Endothelial cell of umbilical vein (primary cell): ENCODE results near the gene CFAP65. TPM values are rescaled to one million over a fixed set of nuclear protein-coding genes. Genes with fewer than 3 reads are reported as not detected.

Experiments used
- BruUV-seq: library from RNA; stranded (reverse); fragments of 400-500 nt; replicated peaks from 2 replicates; lab custom pipeline; 2021; lab: Mats Ljungman, UMichigan
- CTCF ChIA-PET: fragments of 300-600, 350-600 bp; sonication (Branson Sonifier 250); formaldehyde crosslinking; loops from one replicate; lab custom pipeline; 2021; ENCODE audit warnings: antibody characterized with exemption, inconsistent platforms; lab: Charles Lee
- POLR2A ChIA-PET: fragments of 300-600, 350-600 bp; sonication (Branson Sonifier 250); formaldehyde crosslinking; loops from one replicate; lab custom pipeline; 2021; ENCODE audit warnings: antibody characterized with exemption, inconsistent platforms; lab: Charles Lee
- DNase-seq: peaks from one replicate; pipeline ENCODE4 v3.0.0-alpha.2; 2011; ENCODE audit warnings: low read depth, low spot score
- FAIRE-seq: peaks from 2 replicates; lab custom pipeline; 2011; peaks lifted over from hg19 to GRCh38; lab: Jason Lieb, UNC
- H2AFZ ChIP-seq: 2 replicates; pipeline ENCODE4 v1.6.0; 2012; ENCODE audit warnings: low read depth, low read length, control low read depth, inconsistent platforms
- H3K27ac ChIP-seq: 2 replicates; pipeline ENCODE4 v1.5.1; 2011; ENCODE audit warnings: low read depth, mild to moderate bottlenecking, control low read depth, low read length, moderate library complexity; ENCODE audit not compliant: insufficient read depth
- H3K27me3 ChIP-seq, 2 experiments: 2 replicates each; pipeline versions ENCODE4 v1.6.0 to v1.6.1; 2011; ENCODE audit warnings: low read length in 2 of 2, mixed read lengths in 1 of 2; ENCODE audit not compliant: control insufficient read depth in 2 of 2, insufficient read depth in 2 of 2
- H3K36me3 ChIP-seq, 2 experiments: 2 replicates in 1 of 2; 3 replicates in 1 of 2; pipeline ENCODE4 v1.5.1; 2011; ENCODE audit warnings: low read length in 2 of 2, mild to moderate bottlenecking in 1 of 2, moderate library complexity in 1 of 2; ENCODE audit not compliant: control insufficient read depth in 2 of 2, insufficient read depth in 2 of 2; ENCODE audit errors: extremely low read depth in 1 of 2
- H3K4me1 ChIP-seq: 3 replicates; pipeline ENCODE4 v1.5.1; 2011; ENCODE audit warnings: mild to moderate bottlenecking, low read length; ENCODE audit not compliant: control insufficient read depth, insufficient read depth; ENCODE audit errors: extremely low read depth
- H3K4me2 ChIP-seq: 2 replicates; pipeline ENCODE4 v1.6.1; 2011; ENCODE audit warnings: low read length, control low read depth, mixed read lengths; ENCODE audit not compliant: insufficient read depth
- H3K4me3 ChIP-seq, 3 experiments: fragments of 200-600 bp in 1 of 3; sonication (generic), shearing (Covaris generic) in 1 of 3; replicated peaks in 1 of 3; 2 replicates each; pipeline ENCODE4 v1.5.1; 2011 to 2016; ENCODE audit warnings: control low read depth in 3 of 3, low read length in 3 of 3, mild to moderate bottlenecking in 2 of 3, inconsistent platforms in 1 of 3, low read depth in 1 of 3, moderate library complexity in 1 of 3; ENCODE audit not compliant: insufficient read depth in 1 of 3
- H3K79me2 ChIP-seq: 2 replicates; pipeline ENCODE4 v1.6.0; 2012; ENCODE audit warnings: low read length, inconsistent platforms; ENCODE audit not compliant: control insufficient read depth, insufficient read depth
- H3K9ac ChIP-seq: replicated peaks from 2 replicates; pipeline ENCODE3; 2011; ENCODE audit warnings: low read length, control low read depth; ENCODE audit not compliant: insufficient read depth; ENCODE audit errors: extremely low read depth
- H3K9me1 ChIP-seq: replicated peaks from 3 replicates; pipeline ENCODE4 v1.6.0; 2011; ENCODE audit warnings: mild to moderate bottlenecking, low read length; ENCODE audit not compliant: control insufficient read depth, insufficient read depth; ENCODE audit errors: extremely low read depth
- H3K9me3 ChIP-seq: replicated peaks from 2 replicates; pipeline ENCODE4 v1.5.1; 2012; ENCODE audit warnings: low read length, inconsistent platforms; ENCODE audit not compliant: control insufficient read depth, insufficient read depth
- H4K20me1 ChIP-seq: replicated peaks from 2 replicates; pipeline ENCODE3; 2011; ENCODE audit warnings: mild to moderate bottlenecking, low read length; ENCODE audit not compliant: control insufficient read depth, insufficient read depth; ENCODE audit errors: extremely low read depth
- CTCF ChIP-seq, 2 donors: IDR thresholded peaks; 1 replicate in 1 of 2; 2 replicates in 1 of 2; pipeline ENCODE4 v1.5.1; 2011; ENCODE audit warnings: low read length in 2 of 2, mild to moderate bottlenecking in 2 of 2, moderate library complexity in 2 of 2, control low read depth in 1 of 2, inconsistent platforms in 1 of 2, low read depth in 1 of 2; ENCODE audit not compliant: insufficient read depth in 1 of 2; ENCODE audit errors: extremely low read depth in 1 of 2
- EZH2 ChIP-seq: IDR thresholded peaks from 2 replicates; pipeline ENCODE4 v1.6.1; 2012; ENCODE audit warnings: borderline replicate concordance, low read depth, mild to moderate bottlenecking, moderate library complexity, low read length, inconsistent platforms; ENCODE audit not compliant: severe bottlenecking
- POLR2A ChIP-seq: IDR thresholded peaks from 2 replicates; pipeline ENCODE4 v1.6.1; 2012; ENCODE audit warnings: low read depth, mild to moderate bottlenecking, control low read depth, low read length
- POLR2AphosphoS5 ChIP-seq: IDR thresholded peaks from 2 replicates; pipeline ENCODE4 v1.6.1; 2012; ENCODE audit warnings: low read depth, mild to moderate bottlenecking, control low read depth, low read length, moderate library complexity; ENCODE audit not compliant: insufficient read depth
- dilution Hi-C: fragments of 300-500 bp; cut with MboI; formaldehyde crosslinking; loops from one replicate; pipeline ENCODE4 v1.15.0; 2019; ENCODE audit warnings: low sequenced_read_pairs; ENCODE audit not compliant: extremely low pct_ligation_motif_present
- intact Hi-C: fragments of 100-400 bp; cut with micrococcal nuclease; formaldehyde crosslinking; loops from one replicate; pipeline ENCODE4 v1.10.0; 2022
- polyA plus RNA-seq, 4 experiments: library from polyadenylated mRNA; depleted of rRNA in 3 of 4; stranded (reverse) in 3 of 4; unstranded in 1 of 4; fragments of >200 nt; gene quantifications; 2 replicates each; pipeline versions ENCODE4 v1.2.1 to v1.2.3, GENCODE V29; 2011 to 2012; ENCODE audit warnings: missing spikeins in 1 of 4
- total RNA-seq: library from RNA; stranded (reverse); gene quantifications from 2 replicates; pipeline ENCODE4 v1.2.3, GENCODE V29; 2021

The CFAP65 gene
- total and polyA plus RNA-seq, 2 donors (not counting 3 experiments of a cell fraction or from before 2014, with no cell fraction given), result 0.03 TPM; not detected in 1

GRCh38 chr2:218954541-218955300 is 86.6 kb downstream of the CFAP65 start:
- ChIA-PET CTCF (interaction anchor here (0.7 to 1.3 kb wide), 4 partner anchors 10 to 150 kb away, joined by 3 to 7 read pairs (median 3); no protein-coding TSS in a partner anchor), POLR2A (no interaction called here)
- no peaks in the 10 kb centered on the region for H4K20me1 ChIP-seq
- no peak for DNase-seq
- no peak overlapping the region for H3K9ac ChIP-seq
- no peaks in the 10 kb centered on the region for H3K9me3 ChIP-seq
- no peak overlapping the region for H3K4me3 ChIP-seq
- no peak for TF ChIP-seq EZH2
- TF ChIP-seq CTCF (IDR thresholded peaks at IDR 0.05; ENCODE audit: extremely low read depth in 1 of 2, insufficient read depth in 1 of 2, low read depth in 1 of 2, low read length in 2 of 2), result no peak
- no peak for TF ChIP-seq POLR2A
- no peak for TF ChIP-seq POLR2AphosphoS5
- no peaks in the 10 kb centered on the region for H3K9me1 ChIP-seq
- H2AFZ ChIP-seq, result no peak overlapping the region
- no TSS peak for BruUV-seq
- no peaks in the 10 kb centered on the region for H3K79me2 ChIP-seq
- no peaks in the 10 kb centered on the region for H3K4me1 ChIP-seq
- FAIRE-seq, result no peak
- no peaks in the 10 kb centered on the region for H3K36me3 ChIP-seq
- H3K27ac ChIP-seq, result no peak overlapping the region
- dilution Hi-C loops, result no loop called here
- no peak overlapping the region for H3K4me2 ChIP-seq
- peaks cover 33 to 36% of the 10 kb centered on the region in 2 experiments for H3K27me3 ChIP-seq
- intact Hi-C loops, result no loop called here
